ENCODE results near the gene HPS3. TPM values are rescaled to one million over a fixed set of nuclear protein-coding genes. Genes with fewer than 3 reads are reported as not detected.

The HPS3 gene
- total RNA-seq, 2 experiments from 2014 or later, result 24.8 to 29.4 TPM

- ChIA-PET CTCF (interaction anchor here (1.0 kb wide), 1 partner anchor 10 kb away, joined by 3 read pairs; no protein-coding TSS in a partner anchor), POLR2A (no interaction called here)
- no peaks in the 10 kb centered on the region for H3K4me1 Mint-ChIP-seq
- H3K4me3 Mint-ChIP-seq, result no peak overlapping the region
- H3K9me3 Mint-ChIP-seq, result no peaks in the 10 kb centered on the region
- no peaks in the 10 kb centered on the region for H3K27me3 Mint-ChIP-seq
- DNase-seq, result no peak
- H3K27ac Mint-ChIP-seq, result no peak overlapping the region
- H3K36me3 Mint-ChIP-seq (ENCODE audit: low read depth), result peaks cover 35% of the 10 kb centered on the region
Measured at GRCh38 chr3:149142682-149143081, 13.2 kb downstream of the HPS3 start.

- no peaks in the 10 kb centered on the region for H3K9me3 Mint-ChIP-seq
- ChIA-PET POLR2A (no interaction called here), CTCF (no interaction called here)
- peaks cover 39% of the 10 kb centered on the region for H3K36me3 Mint-ChIP-seq (ENCODE audit: low read depth)
- peak overlapping the region; percentile 68 for H3K27ac Mint-ChIP-seq
- no peaks in the 10 kb centered on the region for H3K27me3 Mint-ChIP-seq
- H3K4me3 Mint-ChIP-seq, result no peak overlapping the region
- no peaks in the 10 kb centered on the region for H3K4me1 Mint-ChIP-seq
- DNase-seq, result no peak
Measured at GRCh38 chr3:149145356-149145755, 15.9 kb downstream of the HPS3 start.

- CTCF ChIA-PET, result interaction anchor here (1.5 to 1.6 kb wide), 2 partner anchors 10 to 16 kb away, joined by 4 to 6 read pairs; partner anchors contain the start of gene HPS3
- H3K27ac Mint-ChIP-seq, result no peak overlapping the region
- H3K27me3 Mint-ChIP-seq, result no peaks in the 10 kb centered on the region
- H3K9me3 Mint-ChIP-seq, result no peaks in the 10 kb centered on the region
- no peak for DNase-seq
- peaks cover 39% of the 10 kb centered on the region for H3K36me3 Mint-ChIP-seq (ENCODE audit: low read depth)
- POLR2A ChIA-PET, result no interaction called here
- no peak overlapping the region for H3K4me3 Mint-ChIP-seq
- H3K4me1 Mint-ChIP-seq, result no peaks in the 10 kb centered on the region
Measured at GRCh38 chr3:149145974-149146373, 16.5 kb downstream of the HPS3 start.

- no peaks in the 10 kb centered on the region for H3K9me3 Mint-ChIP-seq
- POLR2A ChIA-PET, result no interaction called here
Measured at GRCh38 chr3:149150436-149150835, 21.0 kb downstream of the HPS3 start.

GRCh38 chr3:149151843-149152242 lies 22.4 kb downstream of the HPS3 start:
- Mint-ChIP-seq H3K36me3 (ENCODE audit: low read depth) (peaks cover 40% of the 10 kb centered on the region), H3K4me3 (no peak overlapping the region), H3K9me3 (no peaks in the 10 kb centered on the region), H3K27me3 (no peaks in the 10 kb centered on the region), H3K4me1 (peaks cover 18% of the 10 kb centered on the region), H3K27ac (no peak overlapping the region)
- DNase-seq, result no peak
- ChIA-PET CTCF (no interaction called here), POLR2A (no interaction called here)

More at GRCh38 chr3:149150436-149150835, 21.0 kb downstream of the HPS3 start:
- no peak for DNase-seq
- Mint-ChIP-seq H3K4me3 (no peak overlapping the region), H3K36me3 (ENCODE audit: low read depth) (peaks cover 35% of the 10 kb centered on the region), H3K27ac (no peak overlapping the region), H3K4me1 (peaks cover 18% of the 10 kb centered on the region), H3K27me3 (no peaks in the 10 kb centered on the region)
- CTCF ChIA-PET, result no interaction called here

GRCh38 chr3:149152420-149152819 lies 23.0 kb downstream of the HPS3 start:
- H3K9me3 Mint-ChIP-seq, result no peaks in the 10 kb centered on the region
- ChIA-PET CTCF (interaction anchor here (1.4 kb wide), 1 partner anchor 14 kb away, joined by 3 read pairs; no protein-coding TSS in a partner anchor), POLR2A (no interaction called here)
- H3K4me1 Mint-ChIP-seq, result peaks cover 18% of the 10 kb centered on the region
- peak overlapping the region; percentile 31 for H3K27ac Mint-ChIP-seq
- no peaks in the 10 kb centered on the region for H3K27me3 Mint-ChIP-seq
- no peak overlapping the region for H3K4me3 Mint-ChIP-seq
- DNase-seq, result peak; percentile 26
- H3K36me3 Mint-ChIP-seq (ENCODE audit: low read depth), result peaks cover 42% of the 10 kb centered on the region

- H3K4me3 Mint-ChIP-seq, result no peak overlapping the region
- H3K27me3 Mint-ChIP-seq, result no peaks in the 10 kb centered on the region
- POLR2A ChIA-PET, result no interaction called here
- H3K4me1 Mint-ChIP-seq, result peaks cover 18% of the 10 kb centered on the region
- CTCF ChIA-PET, result interaction anchor here (1.4 kb wide), 1 partner anchor 15 kb away, joined by 3 read pairs; no protein-coding TSS in a partner anchor
- peaks cover 46% of the 10 kb centered on the region for H3K36me3 Mint-ChIP-seq (ENCODE audit: low read depth)
- H3K9me3 Mint-ChIP-seq, result no peaks in the 10 kb centered on the region
- DNase-seq, result no peak
- H3K27ac Mint-ChIP-seq, result no peak overlapping the region
Measured at GRCh38 chr3:149153402-149153801, 24.0 kb downstream of the HPS3 start.

GRCh38 chr3:149160754-149161300 lies 31.4 kb downstream of the HPS3 start:
- Mint-ChIP-seq H3K27ac (no peak overlapping the region), H3K4me1 (peaks cover 1% of the 10 kb centered on the region), H3K27me3 (no peaks in the 10 kb centered on the region), H3K36me3 (ENCODE audit: low read depth) (peaks cover 47% of the 10 kb centered on the region), H3K4me3 (no peak overlapping the region), H3K9me3 (no peaks in the 10 kb centered on the region)
- DNase-seq, result no peak
- POLR2A ChIA-PET, result no interaction called here
- CTCF ChIA-PET, result interaction anchor here (1.5 kb wide), 1 partner anchor 204 kb away, joined by 3 read pairs; no protein-coding TSS in a partner anchor

GRCh38 chr3:149162007-149162406 lies 32.6 kb downstream of the HPS3 start:
- no peaks in the 10 kb centered on the region for H3K27me3 Mint-ChIP-seq
- H3K36me3 Mint-ChIP-seq (ENCODE audit: low read depth), result peaks cover 41% of the 10 kb centered on the region
- H3K27ac Mint-ChIP-seq, result no peak overlapping the region
- ChIA-PET CTCF (interaction anchor here (0.6 kb wide), 1 partner anchor 22 kb away, joined by 3 read pairs; no protein-coding TSS in a partner anchor), POLR2A (no interaction called here)
- no peak overlapping the region for H3K4me3 Mint-ChIP-seq
- peaks cover 1% of the 10 kb centered on the region for H3K4me1 Mint-ChIP-seq
- DNase-seq, result no peak
- no peaks in the 10 kb centered on the region for H3K9me3 Mint-ChIP-seq

- peaks cover 1% of the 10 kb centered on the region for H3K4me1 Mint-ChIP-seq
- no peak overlapping the region for H3K27ac Mint-ChIP-seq
- H3K4me3 Mint-ChIP-seq, result no peak overlapping the region
- no peaks in the 10 kb centered on the region for H3K9me3 Mint-ChIP-seq
- no peak for DNase-seq
- POLR2A ChIA-PET, result no interaction called here
- H3K27me3 Mint-ChIP-seq, result no peaks in the 10 kb centered on the region
- CTCF ChIA-PET, result no interaction called here
- H3K36me3 Mint-ChIP-seq (ENCODE audit: low read depth), result peaks cover 42% of the 10 kb centered on the region
Measured at GRCh38 chr3:149163066-149163465, 33.6 kb downstream of the HPS3 start.

- peaks cover 46% of the 10 kb centered on the region for H3K36me3 Mint-ChIP-seq (ENCODE audit: low read depth)
- CTCF ChIA-PET, result no interaction called here
- no peak overlapping the region for H3K27ac Mint-ChIP-seq
Measured at GRCh38 chr3:149167898-149168297, 38.5 kb downstream of the HPS3 start.

GRCh38 chr3:149170672-149171071 lies 41.2 kb downstream of the HPS3 start:
- POLR2A ChIA-PET, result no interaction called here
- CTCF ChIA-PET, result no interaction called here
- no peak for DNase-seq
- H3K4me1 Mint-ChIP-seq, result peaks cover 10% of the 10 kb centered on the region
- no peaks in the 10 kb centered on the region for H3K9me3 Mint-ChIP-seq
- H3K27me3 Mint-ChIP-seq, result no peaks in the 10 kb centered on the region
- no peak overlapping the region for H3K4me3 Mint-ChIP-seq
- no peak overlapping the region for H3K27ac Mint-ChIP-seq
- H3K36me3 Mint-ChIP-seq (ENCODE audit: low read depth), result peaks cover 45% of the 10 kb centered on the region

More at GRCh38 chr3:149167898-149168297, 38.5 kb downstream of the HPS3 start:
- POLR2A ChIA-PET, result no interaction called here
- Mint-ChIP-seq H3K9me3 (no peaks in the 10 kb centered on the region), H3K27me3 (no peaks in the 10 kb centered on the region), H3K4me3 (no peak overlapping the region), H3K4me1 (no peaks in the 10 kb centered on the region)
- DNase-seq, result no peak

GRCh38 chr3:149174901-149175300 lies 45.5 kb downstream of the HPS3 start:
- DNase-seq, result peak; percentile 11
- ChIA-PET POLR2A (no interaction called here), CTCF (no interaction called here)

GRCh38 chr3:149177122-149177521 lies 47.7 kb downstream of the HPS3 start:
- Mint-ChIP-seq H3K4me1 (peaks cover 11% of the 10 kb centered on the region), H3K4me3 (no peak overlapping the region), H3K9me3 (no peaks in the 10 kb centered on the region), H3K27ac (no peak overlapping the region), H3K36me3 (ENCODE audit: low read depth) (peaks cover 26% of the 10 kb centered on the region), H3K27me3 (no peaks in the 10 kb centered on the region)
- CTCF ChIA-PET, result no interaction called here
- POLR2A ChIA-PET, result no interaction called here
- DNase-seq, result no peak

More at GRCh38 chr3:149174901-149175300, 45.5 kb downstream of the HPS3 start:
- Mint-ChIP-seq H3K4me3 (no peak overlapping the region), H3K27ac (no peak overlapping the region), H3K27me3 (no peaks in the 10 kb centered on the region), H3K4me1 (peaks cover 11% of the 10 kb centered on the region), H3K9me3 (no peaks in the 10 kb centered on the region), H3K36me3 (ENCODE audit: low read depth) (peaks cover 38% of the 10 kb centered on the region)
